Mesendoderm (in vitro differentiated cells): Measurements from ENCODE around the gene ACAP3.

Source experiments
- DNase-seq: peaks from one replicate; pipeline ENCODE4 v3.0.0; 2013
- H2AK5ac ChIP-seq: 2 replicates; pipeline ENCODE4 v1.6.1; 2013; ENCODE audit warnings: low read length, inconsistent platforms
- H2BK120ac ChIP-seq: 2 replicates; pipeline ENCODE4 v1.6.1; 2013; ENCODE audit warnings: low read depth, mild to moderate bottlenecking, low read length, moderate library complexity, mixed read lengths
- H2BK15ac ChIP-seq: replicated peaks from 2 replicates; pipeline ENCODE4 v1.6.1; 2013; ENCODE audit warnings: low read depth, mild to moderate bottlenecking, moderate library complexity
- H2BK5ac ChIP-seq: 2 replicates; pipeline ENCODE4 v1.6.1; 2013; ENCODE audit warnings: low read length, inconsistent platforms
- H3K18ac ChIP-seq: 2 replicates; pipeline ENCODE4 v1.6.1; 2013; ENCODE audit warnings: mild to moderate bottlenecking, low read length, mixed read lengths
- H3K23ac ChIP-seq: one replicate; pipeline ENCODE4 v1.6.1; 2013; ENCODE audit warnings: low read length
- H3K27ac ChIP-seq: 2 replicates; pipeline ENCODE4 v1.5.1; 2013; ENCODE audit warnings: low read depth, mild to moderate bottlenecking, inconsistent platforms, low read length, moderate library complexity
- H3K27me3 ChIP-seq: 2 replicates; pipeline ENCODE4 v1.6.1; 2013; ENCODE audit warnings: low read length, control low read depth, mild to moderate bottlenecking, inconsistent platforms; ENCODE audit not compliant: insufficient read depth, poor library complexity
- H3K36me3 ChIP-seq: 2 replicates; pipeline ENCODE4 v1.6.1; 2013; ENCODE audit warnings: low read length, inconsistent platforms; ENCODE audit not compliant: control insufficient read depth, insufficient read depth
- H3K4ac ChIP-seq: one replicate; pipeline ENCODE4 v1.6.1; 2013; ENCODE audit warnings: low read depth, mild to moderate bottlenecking, low read length, moderate library complexity
- H3K4me1 ChIP-seq: 2 replicates; pipeline ENCODE4 v1.6.1; 2013; ENCODE audit warnings: low read depth, low read length, inconsistent platforms; ENCODE audit not compliant: control insufficient read depth
- H3K4me2 ChIP-seq: 2 replicates; pipeline ENCODE4 v1.6.1; 2013; ENCODE audit warnings: low read length
- H3K4me3 ChIP-seq: 2 replicates; pipeline ENCODE4 v1.5.1; 2013; ENCODE audit warnings: mild to moderate bottlenecking, low read length
- H3K56ac ChIP-seq: one replicate; pipeline ENCODE4 v1.6.1; 2013; ENCODE audit warnings: low read length
- H3K79me1 ChIP-seq: 2 replicates; pipeline ENCODE4 v1.6.1; 2013; ENCODE audit warnings: low read length, inconsistent platforms
- H3K79me2 ChIP-seq: 2 replicates; pipeline ENCODE4 v1.6.1; 2013; ENCODE audit warnings: mild to moderate bottlenecking, low read length; ENCODE audit not compliant: control insufficient read depth, insufficient read depth
- H3K9ac ChIP-seq: 2 replicates; pipeline ENCODE4 v1.6.1; 2013; ENCODE audit warnings: low read length, inconsistent platforms
- H4K5ac ChIP-seq: one replicate; pipeline ENCODE4 v1.6.1; 2013; ENCODE audit warnings: low read length
- H4K8ac ChIP-seq: one replicate; pipeline ENCODE4 v1.6.1; 2013; ENCODE audit warnings: low read depth, mild to moderate bottlenecking, control low read depth, low read length, moderate library complexity
- WGBS: extraction: QIAGEN DNeasy Blood & Tissue Kit; methylation state at CpG from one replicate; pipeline ENCODE4 v1.1.7; 2013; ENCODE audit warnings: low lambda C conversion rate, missing lambda C conversion rate; ENCODE audit not compliant: insufficient coverage; ENCODE audit errors: extremely low coverage; 5-methylcytosine and 5-hydroxymethylcytosine counted together

The ACAP3 gene

GRCh38 chr1:1294250-1294890 lies 13.4 kb downstream of the ACAP3 start:
- no CpG with 5 or more reads among the region's 58 CpGs for WGBS
- H3K27ac ChIP-seq = no peak overlapping the region
- no peak overlapping the region for H3K23ac ChIP-seq
- no peak overlapping the region for H2BK15ac ChIP-seq
- H4K8ac ChIP-seq = no peak overlapping the region
- H3K4me1 ChIP-seq = no peaks in the 10 kb centered on the region
- no peaks in the 10 kb centered on the region for H3K79me2 ChIP-seq
- H3K36me3 ChIP-seq = no peaks in the 10 kb centered on the region
- no peak overlapping the region for H2BK120ac ChIP-seq
- H3K56ac ChIP-seq = no peak overlapping the region
- H2BK5ac ChIP-seq = no peak overlapping the region
- H3K27me3 ChIP-seq = no peaks in the 10 kb centered on the region
- H2AK5ac ChIP-seq = no peak overlapping the region
- H3K4me3 ChIP-seq = no peak overlapping the region
- DNase-seq = no peak
- no peak overlapping the region for H3K4me2 ChIP-seq
- H3K18ac ChIP-seq = no peak overlapping the region
- no peak overlapping the region for H3K9ac ChIP-seq
- H3K79me1 ChIP-seq = no peaks in the 10 kb centered on the region
- H3K4ac ChIP-seq = no peak overlapping the region
- no peak overlapping the region for H4K5ac ChIP-seq

- H3K27me3 ChIP-seq = no peaks in the 10 kb centered on the region
- no peaks in the 10 kb centered on the region for H3K4me1 ChIP-seq
- DNase-seq = peak; percentile 71
- no peak overlapping the region for H3K23ac ChIP-seq
- no peak overlapping the region for H3K18ac ChIP-seq
- H4K8ac ChIP-seq = no peak overlapping the region
- no peak overlapping the region for H2BK5ac ChIP-seq
- no peak overlapping the region for H3K4ac ChIP-seq
- no peak overlapping the region for H3K56ac ChIP-seq
- no CpG with 5 or more reads among the region's 94 CpGs for WGBS
- H2BK120ac ChIP-seq = no peak overlapping the region
- no peak overlapping the region for H3K9ac ChIP-seq
- no peak overlapping the region for H3K4me2 ChIP-seq
- H2BK15ac ChIP-seq = no peak overlapping the region
- H3K79me2 ChIP-seq = no peaks in the 10 kb centered on the region
- no peaks in the 10 kb centered on the region for H3K79me1 ChIP-seq
- H4K5ac ChIP-seq = no peak overlapping the region
- no peak overlapping the region for H3K4me3 ChIP-seq
- no peaks in the 10 kb centered on the region for H3K36me3 ChIP-seq
- no peak overlapping the region for H2AK5ac ChIP-seq
- no peak overlapping the region for H3K27ac ChIP-seq
Measured at GRCh38 chr1:1293263-1294249, 14.2 kb downstream of the ACAP3 start.

- Histone ChIP-seq H3K56ac (no peak overlapping the region), H3K79me1 (no peaks in the 10 kb centered on the region), H3K4me1 (no peaks in the 10 kb centered on the region), H3K79me2 (no peaks in the 10 kb centered on the region), H3K18ac (no peak overlapping the region), H2BK120ac (no peak overlapping the region), H3K4me2 (no peak overlapping the region), H2BK5ac (no peak overlapping the region), H3K36me3 (no peaks in the 10 kb centered on the region), H3K23ac (no peak overlapping the region), H3K27me3 (no peaks in the 10 kb centered on the region), H2AK5ac (no peak overlapping the region), H2BK15ac (no peak overlapping the region), H3K4me3 (no peak overlapping the region), H3K27ac (no peak overlapping the region), H4K5ac (no peak overlapping the region), H3K4ac (no peak overlapping the region), H3K9ac (no peak overlapping the region), H4K8ac (no peak overlapping the region)
- DNase-seq = no peak
- no CpG with 5 or more reads among the region's 18 CpGs for WGBS
Measured at GRCh38 chr1:1292851-1293250, 14.9 kb downstream of the ACAP3 start.

DNA sequence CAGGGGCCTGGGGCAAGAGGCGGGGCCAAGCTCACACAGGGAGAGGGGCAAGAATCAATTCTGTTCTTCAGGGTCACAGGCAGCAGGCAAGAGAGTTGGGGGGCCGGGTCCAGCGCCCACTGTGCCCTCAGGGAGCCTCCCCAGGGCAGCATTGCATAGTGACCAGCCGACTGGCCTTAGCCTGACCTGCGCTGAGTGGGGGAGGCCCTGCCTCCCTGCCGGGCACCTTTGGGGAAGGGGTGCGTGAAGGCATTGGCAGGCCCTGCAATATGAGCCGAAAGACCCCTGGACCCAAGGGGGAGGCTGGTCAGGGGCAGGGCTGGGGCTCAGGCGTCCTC lies 15.3 kb downstream of the ACAP3 start:
- H3K27ac ChIP-seq = no peak overlapping the region
- no peak overlapping the region for H3K4me3 ChIP-seq
- no peaks in the 10 kb centered on the region for H3K79me2 ChIP-seq
- no peak overlapping the region for H2BK15ac ChIP-seq
- no peak overlapping the region for H3K4me2 ChIP-seq
- no CpG with 5 or more reads among the region's 9 CpGs for WGBS
- no peak overlapping the region for H4K8ac ChIP-seq
- H2AK5ac ChIP-seq = no peak overlapping the region
- no peak for DNase-seq
- no peak overlapping the region for H3K18ac ChIP-seq
- no peaks in the 10 kb centered on the region for H3K4me1 ChIP-seq
- H3K4ac ChIP-seq = no peak overlapping the region
- H3K36me3 ChIP-seq = no peaks in the 10 kb centered on the region
- H3K79me1 ChIP-seq = no peaks in the 10 kb centered on the region
- no peak overlapping the region for H3K56ac ChIP-seq
- no peak overlapping the region for H3K23ac ChIP-seq
- H2BK5ac ChIP-seq = no peak overlapping the region
- no peak overlapping the region for H3K9ac ChIP-seq
- no peak overlapping the region for H4K5ac ChIP-seq
- no peak overlapping the region for H2BK120ac ChIP-seq
- H3K27me3 ChIP-seq = no peaks in the 10 kb centered on the region

- Histone ChIP-seq H2BK5ac (no peak overlapping the region), H3K4me1 (no peaks in the 10 kb centered on the region), H3K27me3 (no peaks in the 10 kb centered on the region), H2AK5ac (no peak overlapping the region), H3K9ac (no peak overlapping the region), H4K8ac (no peak overlapping the region), H3K4me2 (no peak overlapping the region), H4K5ac (no peak overlapping the region), H3K18ac (no peak overlapping the region), H3K56ac (no peak overlapping the region), H3K79me1 (no peaks in the 10 kb centered on the region), H3K4ac (no peak overlapping the region), H2BK15ac (no peak overlapping the region), H3K27ac (no peak overlapping the region), H3K79me2 (no peaks in the 10 kb centered on the region), H3K23ac (no peak overlapping the region), H3K4me3 (no peak overlapping the region), H3K36me3 (no peaks in the 10 kb centered on the region), H2BK120ac (no peak overlapping the region)
- peak; percentile 79 for DNase-seq
- no CpG with 5 or more reads among the region's 45 CpGs for WGBS
Measured at GRCh38 chr1:1291548-1292441, 15.9 kb downstream of the ACAP3 start.
